Measurements from ENCODE around the gene STPG1.

DNA sequence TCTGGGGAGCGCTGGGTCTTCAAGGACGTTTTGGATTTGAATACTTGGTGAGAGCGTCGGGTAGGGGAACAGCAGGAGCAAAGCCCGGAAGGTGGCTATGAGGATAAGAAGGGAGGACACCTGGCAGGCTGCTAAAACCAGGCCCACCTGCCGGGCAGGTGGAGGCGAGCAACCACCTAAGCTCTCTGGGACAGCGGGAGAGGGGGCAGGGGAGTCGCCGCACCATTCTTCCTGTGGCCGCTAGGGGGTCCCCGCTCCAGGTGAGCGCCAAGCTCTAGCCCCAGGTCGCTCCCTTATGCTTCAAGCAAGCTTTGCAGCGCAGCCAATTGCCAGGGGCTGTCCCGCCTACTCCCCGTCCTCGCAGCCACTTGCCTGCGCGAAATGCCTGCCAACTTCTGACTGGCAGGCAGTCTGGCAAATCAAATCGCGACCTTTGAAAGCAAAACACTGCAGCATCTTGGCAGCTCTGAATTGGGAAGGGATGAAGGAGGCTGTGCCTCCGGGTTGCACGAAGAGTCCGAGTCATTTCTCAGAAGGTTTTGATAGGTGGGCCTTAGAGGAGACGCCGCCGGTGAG, 1.8 kb upstream of the STPG1 start, which contains the start of gene NIPAL3:
- TF ChIP-seq POLR2AphosphoS5 (IDR thresholded peaks at IDR 0.05), result peak; percentile 98
- TF ChIP-seq, protein P1, sequence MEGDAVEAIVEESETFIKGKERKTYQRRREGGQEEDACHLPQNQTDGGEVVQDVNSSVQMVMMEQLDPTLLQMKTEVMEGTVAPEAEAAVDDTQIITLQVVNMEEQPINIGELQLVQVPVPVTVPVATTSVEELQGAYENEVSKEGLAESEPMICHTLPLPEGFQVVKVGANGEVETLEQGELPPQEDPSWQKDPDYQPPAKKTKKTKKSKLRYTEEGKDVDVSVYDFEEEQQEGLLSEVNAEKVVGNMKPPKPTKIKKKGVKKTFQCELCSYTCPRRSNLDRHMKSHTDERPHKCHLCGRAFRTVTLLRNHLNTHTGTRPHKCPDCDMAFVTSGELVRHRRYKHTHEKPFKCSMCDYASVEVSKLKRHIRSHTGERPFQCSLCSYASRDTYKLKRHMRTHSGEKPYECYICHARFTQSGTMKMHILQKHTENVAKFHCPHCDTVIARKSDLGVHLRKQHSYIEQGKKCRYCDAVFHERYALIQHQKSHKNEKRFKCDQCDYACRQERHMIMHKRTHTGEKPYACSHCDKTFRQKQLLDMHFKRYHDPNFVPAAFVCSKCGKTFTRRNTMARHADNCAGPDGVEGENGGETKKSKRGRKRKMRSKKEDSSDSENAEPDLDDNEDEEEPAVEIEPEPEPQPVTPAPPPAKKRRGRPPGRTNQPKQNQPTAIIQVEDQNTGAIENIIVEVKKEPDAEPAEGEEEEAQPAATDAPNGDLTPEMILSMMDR (IDR thresholded peaks at IDR 0.05), result peak; percentile 67 to 97 (median 92)
- peak; percentile 74 for TF ChIP-seq POLR2A (IDR thresholded peaks at IDR 0.05)
